Tibial nerve (tissue), 4 donors: ENCODE data around the gene IRF4. TPM values are rescaled to one million over a fixed set of nuclear protein-coding genes. Genes with fewer than 3 reads are reported as not detected.

Source experiments
- DNase-seq, 2 donors: peaks; one replicate each; pipeline ENCODE4 v3.0.0-alpha.2; 2019; ENCODE audit warnings: low spot score in 2 of 2
- H3K27ac ChIP-seq, 4 donors: fragments of 200-600 bp; sonication (generic) in 3 of 4; one replicate each; pipeline ENCODE4 v1.5.1; 2017 to 2019; ENCODE audit warnings: mild to moderate bottlenecking in 1 of 4
- H3K27me3 ChIP-seq, 2 donors: fragments of 200-600 bp; sonication (generic) in 1 of 2; one replicate each; pipeline versions ENCODE4 v1.5.1 to v1.6.0; 2017 to 2019
- H3K36me3 ChIP-seq, 3 donors: fragments of 200-600 bp; sonication (generic); one replicate each; pipeline ENCODE4 v1.5.1; 2018 to 2019
- H3K4me1 ChIP-seq, 4 donors: fragments of 200-600 bp; sonication (generic) in 3 of 4; one replicate each; pipeline ENCODE4 v1.5.1; 2017 to 2019
- H3K4me3 ChIP-seq, 4 donors: fragments of 200-600 bp; sonication (generic) in 3 of 4; one replicate each; pipeline ENCODE4 v1.5.1; 2017 to 2019; ENCODE audit warnings: mild to moderate bottlenecking in 1 of 4, moderate library complexity in 1 of 4
- H3K9me3 ChIP-seq, 4 donors: fragments of 200-600 bp; sonication (generic) in 3 of 4; one replicate each; pipeline ENCODE4 v1.5.1; 2017 to 2019
- CTCF ChIP-seq, 5 experiments: fragments of 200-600 bp in 3 of 5; fragments of 450-650 bp in 2 of 5; sonication (generic) in 3 of 5; IDR thresholded peaks; one replicate each; pipeline ENCODE4 v1.5.1; 2016 to 2019; ENCODE audit warnings: antibody characterized with exemption in 5 of 5, mild to moderate bottlenecking in 3 of 5, moderate library complexity in 2 of 5
- EP300 ChIP-seq, 2 donors: sonication (generic); formaldehyde crosslinking; IDR thresholded peaks; one replicate each; pipeline ENCODE4 v1.6.1; 2017; ENCODE audit warnings: antibody characterized with exemption in 2 of 2, mild to moderate bottlenecking in 1 of 2
- POLR2A ChIP-seq, 2 donors: fragments of 450-650 bp; IDR thresholded peaks; one replicate each; pipeline ENCODE4 v1.6.1; 2017; ENCODE audit warnings: antibody characterized with exemption in 2 of 2, mild to moderate bottlenecking in 2 of 2, moderate library complexity in 2 of 2
- WGBS, 2 donors: methylation state at CpG; one replicate each; pipeline ENCODE4 v1.1.5; 2018; 5-methylcytosine and 5-hydroxymethylcytosine counted together
- total RNA-seq, 4 donors: library from RNA; depleted of rRNA; stranded (reverse); fragments of >200 nt; gene quantifications; one replicate each; pipeline ENCODE4 v1.1.0, GENCODE V29; 2016

Gene IRF4
- total RNA-seq, 4 donors from 2014 or later: 0.22 to 6.9 (median 2.3) TPM

GRCh38 chr6:353642-354614 lies 37.6 kb upstream of the IRF4 start:
- H3K36me3 ChIP-seq: peaks cover 0 to 32% (median 0%) of the 10 kb centered on the region in 3 donors
- no peak overlapping the region for H3K4me3 ChIP-seq
- whole genome bisulfite sequencing, 2 donors: 85 to 86% methylated on average over 18 of the region's 18 CpGs
- H3K27ac ChIP-seq: no peak overlapping the region
- no peak for TF ChIP-seq CTCF (IDR thresholded peaks at IDR 0.05)
- no peak for TF ChIP-seq POLR2A (IDR thresholded peaks at IDR 0.05)
- TF ChIP-seq EP300 (IDR thresholded peaks at IDR 0.05): no peak
- DNase-seq: no peak
- H3K9me3 ChIP-seq: no peaks in the 10 kb centered on the region
- no peaks in the 10 kb centered on the region for H3K4me1 ChIP-seq
- no peaks in the 10 kb centered on the region for H3K27me3 ChIP-seq

DNA sequence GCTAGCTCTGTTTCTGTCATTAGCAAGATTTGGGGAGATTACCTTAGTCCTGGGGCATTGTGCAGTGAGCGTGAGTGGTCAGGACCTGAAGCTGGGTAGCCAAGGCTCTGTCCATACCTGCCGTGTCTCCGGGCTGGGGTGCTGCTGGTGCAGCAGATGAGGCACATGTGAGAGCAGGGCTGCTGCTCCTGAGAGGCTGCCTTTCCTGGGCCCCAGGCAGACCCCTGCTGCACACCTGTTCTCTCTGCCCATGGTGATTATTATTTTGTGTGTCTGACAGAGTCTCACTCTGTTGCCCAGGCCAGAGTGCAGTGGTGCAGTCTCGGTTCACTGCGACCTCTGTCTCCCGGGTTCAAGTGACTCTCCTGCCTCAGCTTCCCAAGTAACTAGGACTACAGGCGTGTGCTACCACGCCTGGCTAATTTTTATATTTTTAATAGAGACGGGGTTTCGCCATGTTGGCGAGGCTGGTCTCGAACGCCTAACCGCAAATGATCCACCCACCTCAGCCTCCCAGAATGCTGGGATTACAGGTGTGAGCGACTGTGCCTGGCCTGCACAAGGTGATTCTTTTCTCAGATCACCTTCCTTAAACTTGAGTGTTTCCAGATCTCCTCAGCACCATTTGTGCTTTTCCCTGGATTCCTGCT lies 36.8 kb upstream of the IRF4 start:
- H3K36me3 ChIP-seq: peaks cover 0 to 23% (median 0%) of the 10 kb centered on the region in 3 donors
- no peaks in the 10 kb centered on the region for H3K9me3 ChIP-seq
- DNase-seq: no peak
- no peak overlapping the region for H3K27ac ChIP-seq
- TF ChIP-seq EP300 (IDR thresholded peaks at IDR 0.05) (no peak), CTCF (IDR thresholded peaks at IDR 0.05) (no peak), POLR2A (IDR thresholded peaks at IDR 0.05) (no peak)
- H3K27me3 ChIP-seq: no peaks in the 10 kb centered on the region
- H3K4me1 ChIP-seq: no peaks in the 10 kb centered on the region
- WGBS, 2 donors: 87 to 91% methylated on average over 15 of the region's 15 CpGs
- H3K4me3 ChIP-seq: no peak overlapping the region

GRCh38 chr6:355373-356208 lies 36.0 kb upstream of the IRF4 start:
- Histone ChIP-seq H3K4me1 (no peaks in the 10 kb centered on the region), H3K9me3 (no peaks in the 10 kb centered on the region), H3K36me3 (peaks cover 0 to 21% (median 0%) of the 10 kb centered on the region in 3 donors), H3K4me3 (no peak overlapping the region), H3K27ac (no peak overlapping the region), H3K27me3 (no peaks in the 10 kb centered on the region)
- peak in 1 of 2 donors; percentile 36 for TF ChIP-seq EP300 (IDR thresholded peaks at IDR 0.05)
- TF ChIP-seq CTCF (IDR thresholded peaks at IDR 0.05): no peak
- no peak for TF ChIP-seq POLR2A (IDR thresholded peaks at IDR 0.05)
- DNase-seq: no peak
- WGBS, 2 donors: 68 to 72% methylated on average over 9 of the region's 9 CpGs

- no peaks in the 10 kb centered on the region for H3K27me3 ChIP-seq
- no peak overlapping the region for H3K4me3 ChIP-seq
- 82 to 89% methylated on average over 11 of the region's 11 CpGs for WGBS, 2 donors
- peaks cover 0 to 5% (median 0%) of the 10 kb centered on the region in 4 donors for H3K9me3 ChIP-seq
- peaks cover 0 to 9% (median 0%) of the 10 kb centered on the region in 3 donors for H3K36me3 ChIP-seq
- DNase-seq: peak in 1 of 2 donors; percentile 51
- no peak overlapping the region for H3K27ac ChIP-seq
- H3K4me1 ChIP-seq: no peaks in the 10 kb centered on the region
- TF ChIP-seq EP300 (IDR thresholded peaks at IDR 0.05): peak in 1 of 2 donors; percentile 26
- TF ChIP-seq POLR2A (IDR thresholded peaks at IDR 0.05): no peak
Measured at GRCh38 chr6:356828-357251, 34.7 kb upstream of the IRF4 start.

DNA sequence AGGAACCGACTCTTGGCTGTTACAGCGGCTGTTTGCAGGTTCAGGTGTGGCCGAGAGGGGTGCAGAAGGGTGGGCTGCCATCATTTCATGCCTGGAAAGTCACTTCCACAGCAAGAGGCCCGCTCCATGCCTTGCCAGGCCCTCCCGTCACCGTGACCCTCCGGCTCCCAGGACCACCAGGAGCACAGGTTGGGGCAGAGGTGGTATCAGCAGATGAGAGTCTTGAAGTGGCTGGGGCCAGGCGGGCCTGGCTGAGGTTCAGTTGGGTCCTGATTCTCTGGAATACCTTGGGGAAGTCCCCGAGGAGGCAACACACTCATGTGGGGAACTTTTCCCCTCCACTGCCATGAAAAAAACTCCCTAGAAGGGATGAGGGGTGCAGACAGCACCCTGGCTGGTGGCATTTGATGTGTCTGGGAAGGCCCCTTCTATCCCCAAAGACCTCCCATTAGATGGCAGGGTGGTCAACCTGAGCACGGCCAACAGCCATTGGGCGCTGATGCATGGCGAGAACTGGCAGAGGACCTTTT lies 34.2 kb upstream of the IRF4 start:
- TF ChIP-seq EP300 (IDR thresholded peaks at IDR 0.05) (no peak), POLR2A (IDR thresholded peaks at IDR 0.05) (no peak), CTCF (IDR thresholded peaks at IDR 0.05) (no peak)
- H3K27me3 ChIP-seq: no peaks in the 10 kb centered on the region
- DNase-seq: no peak
- WGBS, 2 donors: 80 to 83% methylated on average over 12 of the region's 12 CpGs
- H3K9me3 ChIP-seq: peaks cover 0 to 10% (median 0%) of the 10 kb centered on the region in 4 donors
- H3K36me3 ChIP-seq: peaks cover 0 to 4% (median 0%) of the 10 kb centered on the region in 3 donors
- H3K4me1 ChIP-seq: no peaks in the 10 kb centered on the region
- H3K27ac ChIP-seq: no peak overlapping the region
- H3K4me3 ChIP-seq: no peak overlapping the region
